ENCODE measurements around the gene ABHD15. TPM values are rescaled to one million over a fixed set of nuclear protein-coding genes. Genes with fewer than 3 reads are reported as not detected.

Gene ABHD15
- total and polyA plus RNA-seq, 9 of the 15 experiments (the other 6 are each of a cell fraction or from before 2014, with no cell fraction given), result 0.85 to 4.2 (median 2.1) TPM

- TF ChIP-seq TEAD4 (IDR thresholded peaks at IDR 0.05; ENCODE audit: low read length) (no peak), TEAD4 (CRISPR knock-in tag; IDR thresholded peaks at IDR 0.05; ENCODE audit: borderline replicate concordance) (no peak), CAMTA2 (CRISPR knock-in tag; conservative IDR thresholded peaks at IDR 0.05) (no peak), SRSF1 (IDR thresholded peaks at IDR 0.05; ENCODE audit: low read depth, low read length) (no peak), STAT6 (CRISPR knock-in tag; IDR thresholded peaks at IDR 0.05) (no peak)
Measured at GRCh38 chr17:29533976-29534375, 32.9 kb downstream of the ABHD15 start (continued).

- POLR2A ChIA-PET, result interaction anchor here (0.6 kb wide), 1 partner anchor 21 kb away, joined by 3 read pairs; no protein-coding TSS in a partner anchor
- H2AFZ ChIP-seq (ENCODE audit: low read depth, low read length), result no peak overlapping the region
- CTCF ChIA-PET (ENCODE audit: low intra/inter-chr PET ratio), result no interaction called here
- DNase-seq (ENCODE audit: extremely low read depth in 1 of 4, low spot score in 3 of 4), result no peak
- no peaks in the 10 kb centered on the region for H3K9me1 ChIP-seq (ENCODE audit: control insufficient read depth, insufficient read depth, low read length)
- no peak overlapping the region for H3K27ac ChIP-seq (ENCODE audit: extremely low read depth, low read depth, low read length)
- in situ Hi-C loops (cut with MboI), result no loop called here
- no peak overlapping the region for H3K4me2 ChIP-seq (ENCODE audit: insufficient read depth, low read length)
- H3K9ac ChIP-seq (ENCODE audit: insufficient read depth in 1 of 2, low read depth in 2 of 2, low read length in 2 of 2), result no peak overlapping the region
- no TSS peak for BruUV-seq (replicated peaks)
- no peaks in the 10 kb centered on the region for H4K20me1 ChIP-seq (replicated peaks; ENCODE audit: control insufficient read depth, insufficient read depth, low read length)
- peaks cover 57% of the 10 kb centered on the region for H3K36me3 ChIP-seq (ENCODE audit: control insufficient read depth, insufficient read depth, low read length)
- FAIRE-seq, result no peak
- ATAC-seq, result no peak
- no peaks in the 10 kb centered on the region for H3K9me3 ChIP-seq (replicated peaks; ENCODE audit: control insufficient read depth, insufficient read depth, low read depth, low read length)
- intact Hi-C loops (cut with micrococcal nuclease), result no loop called here
- H3K79me2 ChIP-seq (ENCODE audit: control insufficient read depth, insufficient read depth, low read length), result no peaks in the 10 kb centered on the region
- 100% methylated on average over 3 of the region's 3 CpGs for WGBS (ENCODE audit: insufficient coverage, low coverage, missing lambda C conversion rate)
- no peaks in the 10 kb centered on the region for H3K4me1 ChIP-seq (replicated peaks in 1 of 2; ENCODE audit: control insufficient read depth in 2 of 2, insufficient read depth in 2 of 2, low read length in 2 of 2)
- H3K4me3 ChIP-seq, result no peak overlapping the region
- no peaks in the 10 kb centered on the region for H3K27me3 ChIP-seq (ENCODE audit: control insufficient read depth in 2 of 2, insufficient read depth in 2 of 2, low read length in 2 of 2)
- TF ChIP-seq NUFIP1 (IDR thresholded peaks at IDR 0.05; ENCODE audit: partially characterized antibody), result no peak
- TF ChIP-seq TFAP4 (CRISPR knock-in tag; IDR thresholded peaks at IDR 0.05; ENCODE audit: borderline replicate concordance), result no peak
- TF ChIP-seq ZNF583 (CRISPR knock-in tag; IDR thresholded peaks at IDR 0.05), result no peak
- TF ChIP-seq E2F3 (CRISPR knock-in tag; IDR thresholded peaks at IDR 0.05), result no peak
- no peak for TF ChIP-seq NFRKB (IDR thresholded peaks at IDR 0.05; ENCODE audit: low read depth)
Measured at GRCh38 chr17:29526322-29526721, 40.5 kb downstream of the ABHD15 start.
